Effector memory CD8-positive, alpha-beta T cell (primary cell): Measurements from ENCODE around the gene DDR1.

Experiments used
- ATAC-seq: fragments of 150-1000 bp; cut with Tn5 transposase; replicated peaks from 2 replicates; pipeline ENCODE4 v1.10.0; 2021; ENCODE audit warnings: mild to moderate bottlenecking, moderate library complexity
- DNase-seq, 3 experiments: peaks; one replicate each; pipeline ENCODE4 v3.0.0; 2021
- H3K27ac Mint-ChIP-seq, 2 donors: one replicate each; pipeline ENCODE4 v1.8.0; 2022; ENCODE audit warnings: mild to moderate bottlenecking in 2 of 2, mixed read lengths in 2 of 2, moderate library complexity in 2 of 2
- H3K27me3 Mint-ChIP-seq, 2 donors: one replicate each; pipeline ENCODE4 v1.8.0; 2022; ENCODE audit warnings: mixed read lengths in 2 of 2
- H3K36me3 Mint-ChIP-seq: one replicate; pipeline ENCODE4 v1.8.0; 2022; ENCODE audit warnings: mild to moderate bottlenecking, moderate library complexity, mixed read lengths; ENCODE audit not compliant: insufficient read depth
- H3K4me1 Mint-ChIP-seq, 2 donors: one replicate each; pipeline ENCODE4 v1.8.0; 2022; ENCODE audit warnings: low read depth in 2 of 2, mixed read lengths in 2 of 2
- H3K4me3 Mint-ChIP-seq, 2 donors: one replicate each; pipeline ENCODE4 v1.8.0; 2022; ENCODE audit warnings: mild to moderate bottlenecking in 2 of 2, mixed read lengths in 2 of 2, moderate library complexity in 2 of 2
- H3K9me3 Mint-ChIP-seq, 2 donors: one replicate each; pipeline ENCODE4 v1.8.0; 2022; ENCODE audit warnings: mixed read lengths in 2 of 2

DDR1 gene

DNA sequence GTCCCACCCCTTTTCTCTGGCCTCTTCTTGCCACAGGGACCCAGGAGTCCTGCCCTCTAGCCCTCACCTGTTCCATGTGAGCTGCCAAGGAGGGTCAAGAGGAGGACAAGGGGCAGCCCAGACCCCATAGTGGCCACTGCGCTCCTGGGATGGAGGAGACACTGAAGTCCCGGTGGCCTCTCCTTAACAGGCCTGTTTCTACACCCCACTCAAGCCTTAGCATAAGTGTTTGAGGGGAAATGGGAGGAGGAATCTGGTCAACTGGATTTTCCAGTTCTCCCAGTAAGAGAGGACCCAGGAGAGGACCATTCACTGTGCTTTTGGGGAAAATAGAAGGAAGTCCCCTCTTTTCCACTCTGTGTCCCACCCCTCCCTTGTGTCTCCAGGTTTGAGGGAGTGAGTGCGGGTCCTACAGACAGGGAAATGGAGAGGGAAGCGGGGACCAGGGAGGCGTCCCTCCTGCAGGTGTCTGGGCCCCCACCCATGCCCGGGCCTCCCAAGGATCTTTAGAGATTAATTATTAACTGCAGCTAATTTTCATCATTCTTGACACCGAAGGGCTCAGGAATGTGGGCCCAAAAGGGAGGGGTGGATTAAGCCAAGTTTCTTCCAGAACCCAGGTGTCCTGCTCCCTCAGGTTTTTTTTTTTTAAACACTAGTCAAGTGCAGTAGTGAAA, 47.8 kb downstream of the DDR1 start, which contains the start of gene SFTA2:
SFTA2 (minus strand) TSS at position 202 of the 677 bp plus-strand sequence; CDS start at position 128, 74 bp downstream.
- H3K4me3 Mint-ChIP-seq, result no peak within 1 kb of the TSS
- H3K9me3 Mint-ChIP-seq, result peaks cover 3 to 7% of the 10 kb centered on the region in 2 donors
- H3K4me1 Mint-ChIP-seq, result no peaks in the 10 kb centered on the region
- peak within 1 kb of the TSS in 1 of 2 donors; percentile 47 for H3K27ac Mint-ChIP-seq
- DNase-seq, result no peak
- ATAC-seq, result no peak
- peaks cover 12 to 32% of the 10 kb centered on the region in 2 donors for H3K27me3 Mint-ChIP-seq
- H3K36me3 Mint-ChIP-seq, result no peaks in the 10 kb centered on the region

- Mint-ChIP-seq H3K27ac (no peak overlapping the region), H3K36me3 (no peaks in the 10 kb centered on the region)
Observed at GRCh38 chr6:30932665-30933365, 48.5 kb downstream of the DDR1 start.

GRCh38 chr6:30935018-30935417, 50.7 kb downstream of the DDR1 start:
- H3K4me3 Mint-ChIP-seq, result no peak overlapping the region
- no peak for DNase-seq

More at GRCh38 chr6:30932665-30933365, 48.5 kb downstream of the DDR1 start:
- Mint-ChIP-seq H3K4me3 (no peak overlapping the region), H3K9me3 (peaks cover 3 to 6% of the 10 kb centered on the region in 2 donors), H3K27me3 (peaks cover 13 to 39% of the 10 kb centered on the region in 2 donors), H3K4me1 (no peaks in the 10 kb centered on the region)
- ATAC-seq (no peak), DNase-seq (no peak)

DNA sequence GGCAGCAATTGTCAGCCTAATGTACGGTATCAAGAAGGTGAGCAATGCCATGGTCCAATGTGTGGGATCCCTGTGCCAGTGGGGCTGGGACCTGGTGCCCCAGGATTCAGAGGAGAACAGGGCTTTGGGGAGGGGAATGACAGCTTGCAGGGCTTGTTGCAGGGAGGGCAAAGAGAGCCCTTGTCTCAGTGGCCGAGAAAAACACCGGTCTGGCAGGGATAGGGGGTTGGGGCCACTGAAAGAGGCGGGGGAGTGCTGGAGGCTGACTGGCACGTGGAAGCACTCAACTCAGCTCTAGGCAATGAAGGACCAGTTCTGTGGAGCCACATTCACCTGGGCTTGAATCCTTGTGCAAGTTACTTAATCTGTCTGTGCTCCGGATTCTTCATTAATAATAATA, 52.9 kb downstream of the DDR1 start:
- no peak overlapping the region for H3K27ac Mint-ChIP-seq
- peaks cover 42 to 83% of the 10 kb centered on the region in 2 donors for H3K27me3 Mint-ChIP-seq
- no peaks in the 10 kb centered on the region for H3K4me1 Mint-ChIP-seq
- H3K9me3 Mint-ChIP-seq, result no peaks in the 10 kb centered on the region
- no peaks in the 10 kb centered on the region for H3K36me3 Mint-ChIP-seq
- ATAC-seq, result no peak
- DNase-seq, result no peak
- no peak overlapping the region for H3K4me3 Mint-ChIP-seq

More at GRCh38 chr6:30935018-30935417, 50.7 kb downstream of the DDR1 start:
- no peak for ATAC-seq
- Mint-ChIP-seq H3K27ac (no peak overlapping the region), H3K4me1 (no peaks in the 10 kb centered on the region), H3K27me3 (peaks cover 20 to 61% of the 10 kb centered on the region in 2 donors), H3K36me3 (no peaks in the 10 kb centered on the region), H3K9me3 (no peaks in the 10 kb centered on the region)

GRCh38 chr6:30938730-30939129, 54.4 kb downstream of the DDR1 start:
- no peaks in the 10 kb centered on the region for H3K36me3 Mint-ChIP-seq
- no peak for DNase-seq
- peaks cover 0 to 5% of the 10 kb centered on the region in 2 donors for H3K4me1 Mint-ChIP-seq
- H3K9me3 Mint-ChIP-seq, result no peaks in the 10 kb centered on the region
- ATAC-seq, result no peak
- no peak overlapping the region for H3K4me3 Mint-ChIP-seq
- no peak overlapping the region for H3K27ac Mint-ChIP-seq
- H3K27me3 Mint-ChIP-seq, result peaks cover 55 to 92% of the 10 kb centered on the region in 2 donors

DNA sequence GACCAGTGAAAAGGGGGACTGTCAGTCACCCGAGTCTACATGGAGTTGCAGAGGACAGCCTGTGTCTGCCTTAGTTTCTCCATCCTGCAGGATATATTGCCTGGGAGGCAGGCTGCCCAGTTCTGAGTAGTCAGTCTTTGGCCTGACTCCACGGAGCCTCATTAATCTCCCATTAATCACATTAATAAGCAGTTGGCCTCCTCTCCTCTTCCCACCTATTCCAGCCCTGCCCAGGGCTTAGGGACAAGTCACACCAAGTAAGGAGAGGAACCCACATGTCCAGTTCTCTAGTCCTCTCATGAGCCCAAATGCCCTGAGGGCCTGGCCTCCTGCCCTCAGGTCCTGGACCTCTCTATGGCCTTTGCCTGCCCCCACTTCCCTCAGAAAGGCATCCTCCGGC, 55.2 kb downstream of the DDR1 start:
- Mint-ChIP-seq H3K27ac (no peak overlapping the region), H3K27me3 (peaks cover 62 to 99% of the 10 kb centered on the region in 2 donors), H3K36me3 (no peaks in the 10 kb centered on the region), H3K4me1 (peaks cover 0 to 5% of the 10 kb centered on the region in 2 donors), H3K4me3 (no peak overlapping the region), H3K9me3 (no peaks in the 10 kb centered on the region)
- DNase-seq, result no peak
- no peak for ATAC-seq

GRCh38 chr6:30940361-30940986, 56.2 kb downstream of the DDR1 start, which contains the start of gene MUCL3:
Gene MUCL3 (plus strand): TSS chr6:30940973. CDS start chr6:30941000, 27 bp downstream.
- no peaks in the 10 kb centered on the region for H3K9me3 Mint-ChIP-seq
- H3K27ac Mint-ChIP-seq, result no peak within 1 kb of the TSS
- peaks cover 0 to 5% of the 10 kb centered on the region in 2 donors for H3K4me1 Mint-ChIP-seq
- H3K36me3 Mint-ChIP-seq, result no peaks in the 10 kb centered on the region
- no peak for ATAC-seq
- H3K4me3 Mint-ChIP-seq, result no peak within 1 kb of the TSS
- no peak for DNase-seq
- peaks cover 69 to 99% of the 10 kb centered on the region in 2 donors for H3K27me3 Mint-ChIP-seq

DNA sequence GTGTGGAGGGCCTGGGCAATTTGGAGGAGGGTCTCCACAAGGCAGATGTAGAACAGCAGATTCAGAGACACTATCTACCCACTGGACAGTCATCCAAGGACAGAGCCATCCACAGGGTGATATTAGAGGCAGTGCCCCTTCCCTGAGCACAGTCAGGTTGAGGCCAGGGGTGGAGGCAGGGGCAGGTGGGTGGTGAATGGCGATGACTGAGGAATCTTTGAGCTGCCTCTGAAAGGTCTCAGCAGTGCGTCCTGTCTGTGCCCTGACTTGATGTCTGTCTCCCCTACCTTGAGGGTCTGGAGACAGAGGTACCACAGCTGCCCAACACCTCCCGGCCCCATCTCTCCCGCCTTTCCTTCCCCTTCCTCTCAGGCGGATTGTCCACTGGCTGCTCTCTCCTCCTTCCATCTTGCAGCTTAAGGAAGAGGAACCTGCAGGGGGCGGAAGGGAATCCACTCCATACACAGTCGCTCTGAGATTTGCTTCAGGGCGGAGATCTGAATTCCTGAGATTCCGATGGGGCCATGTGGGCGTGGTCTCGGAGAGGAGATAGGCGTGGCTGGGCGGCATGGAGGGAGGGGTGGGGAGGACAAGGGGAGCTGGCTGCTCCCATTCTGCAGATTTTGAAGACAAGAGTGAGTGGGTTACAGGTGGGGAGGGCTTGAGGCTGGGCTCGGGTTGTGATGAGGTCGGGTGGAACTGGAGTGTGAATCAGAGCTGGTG, 58.2 kb downstream of the DDR1 start:
- no peak for ATAC-seq
- Mint-ChIP-seq H3K4me1 (peaks cover 0 to 5% of the 10 kb centered on the region in 2 donors), H3K36me3 (no peaks in the 10 kb centered on the region), H3K27ac (no peak overlapping the region), H3K27me3 (peaks cover 62 to 100% of the 10 kb centered on the region in 2 donors), H3K4me3 (no peak overlapping the region), H3K9me3 (no peaks in the 10 kb centered on the region)
- DNase-seq, result no peak

GRCh38 chr6:30944051-30944450, 59.7 kb downstream of the DDR1 start:
- Mint-ChIP-seq H3K4me1 (peaks cover 0 to 5% of the 10 kb centered on the region in 2 donors), H3K36me3 (no peaks in the 10 kb centered on the region), H3K27me3 (peaks cover 78 to 100% of the 10 kb centered on the region in 2 donors), H3K27ac (no peak overlapping the region), H3K9me3 (no peaks in the 10 kb centered on the region), H3K4me3 (no peak overlapping the region)
- no peak for DNase-seq
- no peak for ATAC-seq

DNA sequence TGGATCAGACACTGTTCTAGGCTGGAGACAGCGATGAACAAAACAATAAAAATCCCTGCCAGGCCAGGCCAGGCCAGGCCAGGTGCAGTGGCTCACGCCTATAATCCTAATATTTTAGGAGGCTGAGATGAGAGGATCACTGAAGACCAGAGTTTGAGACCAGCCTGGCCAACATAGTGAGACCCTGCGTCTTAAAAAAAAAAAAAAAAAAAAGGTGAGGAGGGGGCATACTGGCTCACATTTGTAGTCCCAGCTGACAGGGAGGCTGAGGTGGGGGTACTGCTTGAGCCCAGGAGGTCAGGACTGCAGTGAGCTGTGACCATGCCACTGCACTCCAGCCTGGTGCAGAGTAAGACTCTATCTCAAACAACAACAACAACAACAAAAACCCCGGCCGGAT, 61.0 kb downstream of the DDR1 start:
- Mint-ChIP-seq H3K9me3 (peaks cover 3 to 5% of the 10 kb centered on the region in 2 donors), H3K27me3 (peaks cover 81 to 100% of the 10 kb centered on the region in 2 donors), H3K4me3 (no peak overlapping the region), H3K36me3 (no peaks in the 10 kb centered on the region), H3K27ac (no peak overlapping the region), H3K4me1 (peaks cover 0 to 5% of the 10 kb centered on the region in 2 donors)
- no peak for ATAC-seq
- DNase-seq, result no peak

DNA sequence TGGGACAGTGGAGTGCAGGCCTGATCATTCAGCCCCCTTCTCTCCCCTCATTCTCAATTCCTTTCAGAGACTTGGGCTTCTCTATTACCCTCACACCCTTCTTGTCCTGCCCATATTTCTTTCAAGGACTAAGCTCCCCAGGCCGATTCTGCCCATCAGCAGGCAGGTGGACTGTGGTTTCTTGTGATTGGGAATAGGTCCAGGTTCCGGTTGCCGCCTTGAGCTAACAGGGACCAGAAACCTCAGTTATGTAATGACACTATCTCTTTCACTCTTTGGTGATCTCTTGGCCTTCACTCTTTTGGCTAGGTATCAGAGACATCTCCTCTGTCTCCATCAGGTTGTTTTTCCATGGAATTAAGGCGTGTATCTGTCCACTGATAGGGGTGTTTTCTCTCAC, 62.9 kb downstream of the DDR1 start:
- Mint-ChIP-seq H3K27me3 (peaks cover 78 to 100% of the 10 kb centered on the region in 2 donors), H3K27ac (no peak overlapping the region), H3K4me1 (peaks cover 0 to 6% of the 10 kb centered on the region in 2 donors), H3K4me3 (no peak overlapping the region), H3K9me3 (peaks cover 5 to 17% of the 10 kb centered on the region in 2 donors), H3K36me3 (no peaks in the 10 kb centered on the region)
- ATAC-seq (no peak), DNase-seq (no peak)

DNA sequence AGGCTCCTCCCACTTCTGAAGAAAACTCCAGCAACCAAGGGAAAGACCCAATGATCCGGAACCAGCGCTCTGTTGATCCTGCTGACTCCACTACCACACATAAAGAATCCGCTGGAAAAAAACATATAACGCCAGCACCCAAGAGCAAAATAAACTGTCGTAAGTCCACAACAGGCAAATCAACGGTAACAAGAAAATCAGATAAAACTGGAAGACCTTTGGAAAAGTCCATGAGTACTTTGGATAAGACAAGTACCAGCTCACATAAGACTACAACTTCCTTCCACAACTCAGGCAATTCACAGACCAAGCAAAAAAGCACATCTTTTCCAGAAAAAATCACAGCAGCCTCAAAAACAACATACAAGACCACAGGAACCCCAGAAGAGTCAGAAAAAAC, 64.5 kb downstream of the DDR1 start:
- ATAC-seq (no peak), DNase-seq (no peak)
- peaks cover 5 to 17% of the 10 kb centered on the region in 2 donors for H3K9me3 Mint-ChIP-seq
- peaks cover 70 to 99% of the 10 kb centered on the region in 2 donors for H3K27me3 Mint-ChIP-seq
- peaks cover 0 to 1% of the 10 kb centered on the region in 2 donors for H3K4me1 Mint-ChIP-seq
- no peak overlapping the region for H3K27ac Mint-ChIP-seq
- no peaks in the 10 kb centered on the region for H3K36me3 Mint-ChIP-seq
- H3K4me3 Mint-ChIP-seq, result no peak overlapping the region
